ENCODE results near the gene PANX3. TPM values are rescaled to one million over a fixed set of nuclear protein-coding genes. Genes with fewer than 3 reads are reported as not detected.

The PANX3 gene
- total RNA-seq, 1 donor from 2014 or later: not detected

DNA sequence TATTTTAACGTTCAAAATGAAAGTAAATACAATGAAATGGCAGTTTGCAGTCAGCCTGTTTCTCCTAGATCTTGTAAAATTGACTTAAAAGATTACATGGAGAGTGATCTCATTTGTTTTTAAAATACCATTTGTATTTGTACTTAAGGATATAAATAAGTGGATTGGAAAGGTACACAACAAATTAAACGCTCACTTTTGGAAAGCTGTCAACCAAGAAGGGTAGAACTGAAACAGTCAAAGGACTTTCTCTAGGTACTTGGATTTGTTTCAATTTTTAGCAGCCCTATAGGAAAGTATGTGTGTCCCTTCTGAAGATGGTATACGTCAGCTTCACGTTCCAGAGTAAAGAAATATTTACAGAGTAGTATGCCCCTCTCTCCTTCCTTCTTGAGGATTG is 18.7 kb downstream of the PANX3 start:
- no peaks in the 10 kb centered on the region for H3K27me3 Mint-ChIP-seq
- H3K36me3 Mint-ChIP-seq (ENCODE audit: low read depth): peaks cover 63% of the 10 kb centered on the region
- no peaks in the 10 kb centered on the region for H3K9me3 Mint-ChIP-seq
- no peak for DNase-seq
- intact Hi-C loops (cut with micrococcal nuclease): no loop called here
- H3K4me3 Mint-ChIP-seq: no peak overlapping the region
- H3K4me1 Mint-ChIP-seq: peaks cover 13% of the 10 kb centered on the region
- no peak overlapping the region for H3K27ac Mint-ChIP-seq

DNA sequence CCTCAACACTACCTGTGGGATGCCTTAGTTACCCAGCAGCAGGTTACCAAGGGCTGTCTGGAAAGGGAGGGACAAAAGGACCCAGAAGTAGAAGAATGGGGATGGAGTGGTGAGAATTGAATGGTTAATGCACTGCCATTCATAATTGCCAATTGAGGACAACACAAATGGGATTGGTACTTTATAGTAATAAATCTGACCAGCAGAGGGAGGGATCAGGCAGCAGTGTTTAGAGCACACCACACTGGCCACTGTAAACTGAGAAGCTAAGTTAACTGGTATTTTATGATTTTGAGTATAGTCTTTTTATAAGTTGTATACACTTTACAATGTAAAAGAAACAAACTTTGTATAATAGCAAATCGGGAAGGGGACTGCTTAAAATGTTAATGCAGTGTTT is 22.1 kb downstream of the PANX3 start:
- H3K4me3 Mint-ChIP-seq: no peak overlapping the region
- peaks cover 2% of the 10 kb centered on the region for H3K4me1 Mint-ChIP-seq
- no peaks in the 10 kb centered on the region for H3K27me3 Mint-ChIP-seq
- DNase-seq: no peak
- no peak overlapping the region for H3K27ac Mint-ChIP-seq
- peaks cover 62% of the 10 kb centered on the region for H3K36me3 Mint-ChIP-seq (ENCODE audit: low read depth)
- intact Hi-C loops (cut with micrococcal nuclease): no loop called here
- H3K9me3 Mint-ChIP-seq: no peaks in the 10 kb centered on the region

GRCh38 chr11:124635932-124636331 is 24.7 kb downstream of the PANX3 start:
- no peak overlapping the region for H3K27ac Mint-ChIP-seq

DNA sequence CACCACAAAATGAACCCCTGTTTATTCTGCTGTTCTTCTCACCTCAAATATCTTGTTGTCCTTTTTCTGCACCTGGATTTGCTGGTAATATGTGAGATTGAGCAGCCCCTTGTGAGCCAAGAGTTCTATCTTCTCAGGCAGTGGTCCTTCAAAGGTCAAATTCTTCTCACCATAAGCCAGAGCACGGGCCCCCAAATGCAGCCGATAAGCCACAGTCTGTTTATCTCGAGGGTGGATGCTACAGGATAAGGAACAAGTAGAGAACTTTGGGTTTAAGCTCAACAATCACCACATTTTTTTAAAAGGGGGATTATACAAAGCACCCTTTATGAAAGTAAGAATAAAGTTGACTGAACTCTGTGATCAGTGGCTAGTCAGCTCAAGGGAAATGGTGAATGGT is 27.3 kb downstream of the PANX3 start:
- H3K27me3 Mint-ChIP-seq: no peaks in the 10 kb centered on the region
- intact Hi-C loops (cut with micrococcal nuclease): no loop called here
- no peak overlapping the region for H3K27ac Mint-ChIP-seq
- no peak for DNase-seq
- no peaks in the 10 kb centered on the region for H3K4me1 Mint-ChIP-seq
- H3K9me3 Mint-ChIP-seq: no peaks in the 10 kb centered on the region
- H3K4me3 Mint-ChIP-seq: no peak overlapping the region
- peaks cover 36% of the 10 kb centered on the region for H3K36me3 Mint-ChIP-seq (ENCODE audit: low read depth)

More at GRCh38 chr11:124635932-124636331, 24.7 kb downstream of the PANX3 start:
- Mint-ChIP-seq H3K4me1 (no peaks in the 10 kb centered on the region), H3K36me3 (ENCODE audit: low read depth) (peaks cover 55% of the 10 kb centered on the region), H3K9me3 (no peaks in the 10 kb centered on the region), H3K4me3 (no peak overlapping the region), H3K27me3 (no peaks in the 10 kb centered on the region)
- intact Hi-C loops (cut with micrococcal nuclease): no loop called here
- no peak for DNase-seq

GRCh38 chr11:124639186-124639585 is 28.0 kb downstream of the PANX3 start:
- Mint-ChIP-seq H3K27ac (no peak overlapping the region), H3K36me3 (ENCODE audit: low read depth) (peaks cover 32% of the 10 kb centered on the region), H3K9me3 (no peaks in the 10 kb centered on the region), H3K4me1 (no peaks in the 10 kb centered on the region), H3K4me3 (no peak overlapping the region), H3K27me3 (no peaks in the 10 kb centered on the region)
- intact Hi-C loops (cut with micrococcal nuclease): no loop called here
- no peak for DNase-seq

GRCh38 chr11:124640666-124641065 is 29.4 kb downstream of the PANX3 start:
- Mint-ChIP-seq H3K27me3 (no peaks in the 10 kb centered on the region), H3K4me3 (no peak overlapping the region), H3K4me1 (no peaks in the 10 kb centered on the region), H3K27ac (no peak overlapping the region), H3K36me3 (ENCODE audit: low read depth) (peaks cover 28% of the 10 kb centered on the region), H3K9me3 (no peaks in the 10 kb centered on the region)
- DNase-seq: no peak
- intact Hi-C loops (cut with micrococcal nuclease): no loop called here

- H3K4me3 Mint-ChIP-seq: no peak overlapping the region
- no peaks in the 10 kb centered on the region for H3K9me3 Mint-ChIP-seq
- intact Hi-C loops (cut with micrococcal nuclease): no loop called here
- no peaks in the 10 kb centered on the region for H3K4me1 Mint-ChIP-seq
- H3K27ac Mint-ChIP-seq: no peak overlapping the region
- no peak for DNase-seq
- H3K36me3 Mint-ChIP-seq (ENCODE audit: low read depth): peaks cover 14% of the 10 kb centered on the region
- H3K27me3 Mint-ChIP-seq: no peaks in the 10 kb centered on the region
Observed at GRCh38 chr11:124642628-124643027, 31.4 kb downstream of the PANX3 start.

- DNase-seq: no peak
- intact Hi-C loops (cut with micrococcal nuclease): no loop called here
- Mint-ChIP-seq H3K27ac (no peak overlapping the region), H3K27me3 (no peaks in the 10 kb centered on the region), H3K9me3 (no peaks in the 10 kb centered on the region), H3K4me3 (no peak overlapping the region), H3K36me3 (ENCODE audit: low read depth) (peaks cover 11% of the 10 kb centered on the region), H3K4me1 (no peaks in the 10 kb centered on the region)
Observed at GRCh38 chr11:124643042-124643604, 31.9 kb downstream of the PANX3 start.

DNA sequence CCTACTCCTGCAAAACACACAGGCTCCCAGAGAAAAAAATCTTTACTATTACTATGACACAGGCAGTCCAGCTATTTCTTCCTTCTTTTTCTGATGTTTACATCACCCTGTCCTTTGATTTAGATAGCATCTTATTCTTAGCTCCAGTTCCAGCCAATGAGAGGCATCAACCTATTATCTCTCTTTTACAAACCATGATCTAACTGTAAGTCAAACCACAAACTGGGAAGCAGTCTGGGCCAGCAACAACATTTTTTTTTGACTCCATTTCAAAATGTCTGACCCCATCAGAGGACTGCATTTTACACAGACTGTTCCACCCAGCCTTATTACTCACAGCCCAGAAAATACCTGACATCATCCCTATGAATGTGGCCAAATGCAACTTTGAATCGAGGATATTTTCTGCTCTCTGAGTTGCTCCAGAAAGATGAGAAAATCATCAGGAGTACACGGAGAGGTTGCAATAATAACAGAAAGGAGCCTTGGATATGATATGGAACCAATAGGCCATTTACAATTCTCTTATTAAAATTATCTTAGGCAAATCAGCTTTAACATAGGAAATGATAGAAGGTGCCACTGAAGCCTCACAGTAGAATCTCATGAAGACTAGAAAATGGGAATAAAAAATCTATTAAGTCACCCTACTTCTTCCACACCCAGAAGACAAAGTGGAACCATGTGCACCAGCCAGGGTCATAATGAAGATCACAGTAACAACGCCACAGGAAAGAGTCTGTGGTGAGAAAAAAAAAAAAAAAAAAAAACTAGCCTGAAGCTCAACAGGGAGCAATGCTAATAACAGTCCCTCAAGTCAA is 32.6 kb downstream of the PANX3 start:
- Mint-ChIP-seq H3K27ac (no peak overlapping the region), H3K4me1 (no peaks in the 10 kb centered on the region), H3K27me3 (no peaks in the 10 kb centered on the region), H3K9me3 (no peaks in the 10 kb centered on the region), H3K4me3 (no peak overlapping the region), H3K36me3 (ENCODE audit: low read depth) (peaks cover 4% of the 10 kb centered on the region)
- intact Hi-C loops (cut with micrococcal nuclease): loop anchor here (1.0 kb wide), 1 partner anchor 193 kb away; no protein-coding TSS in a partner anchor
- no peak for DNase-seq

DNA sequence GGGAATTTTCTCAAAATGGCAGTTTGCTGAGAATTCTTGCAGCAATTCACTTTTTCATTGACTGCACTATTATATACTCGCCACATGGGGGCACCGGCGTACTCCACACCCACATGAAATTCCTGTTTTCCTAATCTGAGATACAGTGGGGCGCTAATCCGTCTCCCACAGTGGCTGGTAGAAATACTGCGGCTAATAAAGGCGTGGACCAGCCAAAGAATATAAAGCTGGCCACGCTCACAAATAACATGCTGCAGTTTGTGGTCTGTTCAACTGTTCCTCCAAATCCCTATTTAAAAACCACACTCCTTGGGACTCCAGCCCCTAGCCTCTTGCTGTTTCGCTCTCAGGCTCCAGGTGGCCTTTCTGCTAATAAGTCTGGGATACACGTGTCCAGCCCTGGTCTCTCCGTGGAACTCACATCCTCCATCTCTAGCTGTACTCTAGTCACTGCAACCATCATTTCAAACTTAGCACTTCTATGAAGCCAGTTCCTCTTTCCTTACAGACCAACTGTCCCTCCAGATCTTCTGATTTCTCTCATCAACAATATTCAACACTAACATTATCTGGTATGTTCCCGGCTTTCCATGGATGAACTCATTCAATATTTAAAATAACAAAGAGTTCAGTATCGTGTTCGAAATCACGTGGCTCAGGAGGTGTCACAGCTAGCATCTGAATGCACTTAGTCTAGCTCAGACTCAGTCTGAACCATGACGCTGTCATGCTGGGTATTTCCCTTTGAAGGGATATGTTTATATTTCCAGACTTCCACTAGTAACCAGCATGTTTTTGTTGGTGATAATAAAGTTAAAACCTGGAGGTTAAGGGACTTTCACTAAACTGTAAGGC is 33.4 kb downstream of the PANX3 start:
- intact Hi-C loops (cut with micrococcal nuclease): loop anchor here (1.0 kb wide), 1 partner anchor 193 kb away; no protein-coding TSS in a partner anchor
- Mint-ChIP-seq H3K36me3 (ENCODE audit: low read depth) (peaks cover 4% of the 10 kb centered on the region), H3K9me3 (no peaks in the 10 kb centered on the region), H3K4me1 (no peaks in the 10 kb centered on the region), H3K27me3 (no peaks in the 10 kb centered on the region), H3K4me3 (no peak overlapping the region), H3K27ac (no peak overlapping the region)
- peak; percentile 68 for DNase-seq

DNA sequence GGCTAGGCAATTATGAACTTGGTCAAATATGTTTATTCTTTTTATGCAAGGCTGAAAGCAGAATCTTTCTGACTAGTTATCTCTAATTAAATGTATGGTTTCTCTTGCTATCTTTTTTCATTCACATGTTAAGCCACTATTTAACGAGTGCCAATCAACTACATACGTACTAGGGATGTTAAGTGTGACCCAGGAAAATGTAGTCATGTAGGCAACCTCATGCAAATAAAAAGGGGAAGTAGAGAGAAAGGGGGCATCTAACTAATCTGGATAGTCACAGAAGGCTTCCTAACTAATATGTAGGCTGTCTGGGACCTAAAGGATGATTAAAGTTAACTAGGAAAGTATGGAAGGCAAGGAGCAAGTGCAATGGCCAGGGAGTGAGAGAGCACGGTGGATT is 34.9 kb downstream of the PANX3 start:
- no peaks in the 10 kb centered on the region for H3K27me3 Mint-ChIP-seq
- no peaks in the 10 kb centered on the region for H3K4me1 Mint-ChIP-seq
- DNase-seq: no peak
- no peak overlapping the region for H3K4me3 Mint-ChIP-seq
- intact Hi-C loops (cut with micrococcal nuclease): no loop called here
- no peak overlapping the region for H3K27ac Mint-ChIP-seq
- H3K9me3 Mint-ChIP-seq: no peaks in the 10 kb centered on the region
- H3K36me3 Mint-ChIP-seq (ENCODE audit: low read depth): no peaks in the 10 kb centered on the region

DNA sequence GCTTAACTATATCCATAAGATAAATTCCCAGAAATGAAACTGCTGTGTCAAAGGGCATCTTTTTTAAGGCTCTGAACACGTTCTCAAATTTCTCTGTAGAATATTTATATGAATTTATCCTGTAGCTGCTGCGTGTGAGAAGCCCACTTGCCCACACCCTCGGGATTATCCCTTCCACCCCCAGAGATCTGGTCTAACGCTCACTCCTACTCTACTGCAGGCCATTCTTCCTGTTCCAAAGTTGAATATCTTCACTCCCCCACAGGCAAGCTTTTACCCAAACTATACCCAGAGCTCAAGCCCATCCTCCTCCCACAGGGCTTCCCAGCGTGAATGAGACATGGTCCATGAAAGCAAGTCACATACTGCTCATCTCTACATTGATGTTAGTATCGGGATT is 37.4 kb downstream of the PANX3 start:
- Mint-ChIP-seq H3K36me3 (ENCODE audit: low read depth) (peaks cover 4% of the 10 kb centered on the region), H3K4me1 (no peaks in the 10 kb centered on the region), H3K27me3 (no peaks in the 10 kb centered on the region), H3K9me3 (no peaks in the 10 kb centered on the region), H3K27ac (no peak overlapping the region), H3K4me3 (no peak overlapping the region)
- intact Hi-C loops (cut with micrococcal nuclease): no loop called here
- DNase-seq: no peak

- H3K4me1 Mint-ChIP-seq: no peaks in the 10 kb centered on the region
- H3K27ac Mint-ChIP-seq: no peak overlapping the region
- H3K27me3 Mint-ChIP-seq: peaks cover 1% of the 10 kb centered on the region
- intact Hi-C loops (cut with micrococcal nuclease): no loop called here
- DNase-seq: no peak
- H3K36me3 Mint-ChIP-seq (ENCODE audit: low read depth): peaks cover 2% of the 10 kb centered on the region
- H3K9me3 Mint-ChIP-seq: no peaks in the 10 kb centered on the region
- no peak overlapping the region for H3K4me3 Mint-ChIP-seq
Observed at GRCh38 chr11:124656774-124657630, 45.8 kb downstream of the PANX3 start.

Measured in activated CD4-positive, alpha-beta T cell treated with anti-CD3 and anti-CD28 coated beads, Interleukin-2, amount 10 ng/mL, durations not matched to agents 24 days and 14 days (primary cell).